H9 (cell line): ENCODE results near the gene GPR153. TPM values are rescaled to one million over a fixed set of nuclear protein-coding genes. Genes with fewer than 3 reads are reported as not detected.

Experiments
- DNase-seq: peaks from one replicate; pipeline ENCODE4 v3.0.0-alpha.2; 2017
- H2AFZ ChIP-seq: one replicate; pipeline ENCODE4 v1.6.1; 2013; ENCODE audit warnings: mild to moderate bottlenecking, low read length, control low read depth, moderate library complexity
- H2AK5ac ChIP-seq: 2 replicates; pipeline ENCODE4 v1.6.1; 2013; ENCODE audit warnings: low read length, control low read depth, mixed read lengths; ENCODE audit not compliant: insufficient read length
- H2BK120ac ChIP-seq: one replicate; pipeline ENCODE4 v1.6.1; 2013; ENCODE audit warnings: low read depth, mild to moderate bottlenecking, low read length, control low read depth, inconsistent platforms; ENCODE audit not compliant: poor library complexity, severe bottlenecking
- H2BK12ac ChIP-seq: 2 replicates; pipeline ENCODE4 v1.6.1; 2013; ENCODE audit warnings: low read length, control low read depth, mixed read lengths, low read depth; ENCODE audit not compliant: insufficient read length
- H2BK15ac ChIP-seq: 2 replicates; pipeline ENCODE4 v1.6.1; 2013; ENCODE audit warnings: low read depth, low read length, control low read depth
- H2BK20ac ChIP-seq: one replicate; pipeline ENCODE4 v1.6.1; 2013; ENCODE audit warnings: low read depth, mild to moderate bottlenecking, low read length, control low read depth, inconsistent platforms; ENCODE audit not compliant: poor library complexity, severe bottlenecking
- H2BK5ac ChIP-seq: 2 replicates; pipeline ENCODE4 v1.6.1; 2013; ENCODE audit warnings: low read length, control low read depth, mixed read lengths; ENCODE audit not compliant: insufficient read length
- H3K14ac ChIP-seq: 2 replicates; pipeline ENCODE4 v1.6.1; 2013; ENCODE audit warnings: low read length, control low read depth; ENCODE audit not compliant: insufficient read depth
- H3K18ac ChIP-seq: 2 replicates; pipeline ENCODE4 v1.6.1; 2013; ENCODE audit warnings: low read depth, mild to moderate bottlenecking, mixed read lengths, low read length, control low read depth; ENCODE audit not compliant: insufficient read length
- H3K23ac ChIP-seq: 2 replicates; pipeline ENCODE4 v1.6.1; 2013; ENCODE audit warnings: low read length, control low read depth, mixed read lengths, low read depth; ENCODE audit not compliant: insufficient read length
- H3K23me2 ChIP-seq: 2 replicates; pipeline ENCODE4 v1.6.1; 2013; ENCODE audit warnings: low read depth, mild to moderate bottlenecking, mixed read lengths, low read length, control low read depth; ENCODE audit not compliant: insufficient read length, poor library complexity, severe bottlenecking
- H3K27ac ChIP-seq: 2 replicates; pipeline ENCODE4 v1.5.1; 2013; ENCODE audit warnings: low read length, control low read depth, mixed read lengths, low read depth; ENCODE audit not compliant: insufficient read length
- H3K27me3 ChIP-seq: 2 replicates; pipeline ENCODE4 v1.6.1; 2013; ENCODE audit warnings: low read length, control low read depth, inconsistent platforms; ENCODE audit not compliant: insufficient read depth
- H3K4ac ChIP-seq: 2 replicates; pipeline ENCODE4 v1.6.1; 2013; ENCODE audit warnings: low read depth, mild to moderate bottlenecking, control low read depth, inconsistent platforms, low read length, moderate library complexity
- H3K4me1 ChIP-seq: 2 replicates; pipeline ENCODE4 v1.6.1; 2013; ENCODE audit warnings: low read length, control low read depth, inconsistent platforms; ENCODE audit not compliant: insufficient read depth
- H3K4me2 ChIP-seq: 2 replicates; pipeline ENCODE4 v1.6.1; 2013; ENCODE audit warnings: low read length, control low read depth, mixed read lengths; ENCODE audit not compliant: insufficient read length, insufficient read depth
- H3K56ac ChIP-seq: 2 replicates; pipeline ENCODE4 v1.6.1; 2013; ENCODE audit warnings: low read depth, mild to moderate bottlenecking, mixed read lengths, low read length, control low read depth; ENCODE audit not compliant: insufficient read length
- H3K79me1 ChIP-seq: 2 replicates; pipeline ENCODE4 v1.6.1; 2013; ENCODE audit warnings: low read depth, mild to moderate bottlenecking, moderate library complexity, low read length, control low read depth, inconsistent platforms; ENCODE audit not compliant: insufficient read depth, poor library complexity, severe bottlenecking
- H3K79me2 ChIP-seq: 2 replicates; pipeline ENCODE4 v1.6.1; 2013; ENCODE audit warnings: low read length, control low read depth, inconsistent platforms; ENCODE audit not compliant: insufficient read depth
- H3K9ac ChIP-seq: 2 replicates; pipeline ENCODE4 v1.6.1; 2013; ENCODE audit warnings: low read length, control low read depth, mixed read lengths; ENCODE audit not compliant: insufficient read length; ENCODE audit errors: extremely low read depth
- H3K9me3 ChIP-seq: one replicate; pipeline ENCODE4 v1.6.1; 2013; ENCODE audit warnings: low read depth, low read length, inconsistent platforms; ENCODE audit not compliant: control insufficient read depth
- H3T11ph ChIP-seq: one replicate; pipeline ENCODE4 v1.6.1; 2013; ENCODE audit warnings: mild to moderate bottlenecking, low read length, control low read depth, inconsistent platforms
- H4K20me1 ChIP-seq: one replicate; pipeline ENCODE4 v1.6.1; 2013; ENCODE audit not compliant: control insufficient read depth, insufficient read length, insufficient read depth
- H4K5ac ChIP-seq: 2 replicates; pipeline ENCODE4 v1.6.1; 2013; ENCODE audit warnings: low read depth, mild to moderate bottlenecking, mixed read lengths, low read length, control low read depth; ENCODE audit not compliant: insufficient read length
- H4K8ac ChIP-seq: replicated peaks from 2 replicates; pipeline ENCODE4 v1.6.1; 2013; ENCODE audit warnings: low read length, control low read depth, mixed read lengths, low read depth; ENCODE audit not compliant: insufficient read length
- H4K91ac ChIP-seq: 2 replicates; pipeline ENCODE4 v1.6.1; 2013; ENCODE audit warnings: low read depth, mild to moderate bottlenecking, moderate library complexity, mixed read lengths, low read length, control low read depth; ENCODE audit not compliant: insufficient read length
- H3K27ac Mint-ChIP-seq, 3 experiments: 2 replicates in 2 of 3; 3 replicates in 1 of 3; pipeline ENCODE4 v1.8.0; 2020 to 2021; ENCODE audit warnings: mixed read lengths in 3 of 3, mild to moderate bottlenecking in 1 of 3, moderate library complexity in 1 of 3
- H3K27me3 Mint-ChIP-seq: 2 replicates; pipeline ENCODE4 v1.8.0; 2021; ENCODE audit warnings: low read depth, mild to moderate bottlenecking, moderate library complexity, mixed read lengths
- H3K36me3 Mint-ChIP-seq, 3 experiments: 2 replicates in 2 of 3; 3 replicates in 1 of 3; pipeline ENCODE4 v1.8.0; 2020 to 2021; ENCODE audit warnings: low read depth in 3 of 3, mixed read lengths in 3 of 3; ENCODE audit not compliant: insufficient read depth in 1 of 3
- H3K4me1 Mint-ChIP-seq, 2 experiments: 2 replicates each; pipeline ENCODE4 v1.8.0; 2020; ENCODE audit warnings: mixed read lengths in 2 of 2
- H3K4me3 Mint-ChIP-seq, 2 experiments: 2 replicates in 1 of 2; 3 replicates in 1 of 2; pipeline ENCODE4 v1.8.0; 2020 to 2021; ENCODE audit warnings: mild to moderate bottlenecking in 2 of 2, mixed read lengths in 2 of 2, moderate library complexity in 1 of 2
- H3K9me3 Mint-ChIP-seq, 2 experiments: 2 replicates in 1 of 2; 3 replicates in 1 of 2; pipeline ENCODE4 v1.8.0; 2020; ENCODE audit warnings: mild to moderate bottlenecking in 2 of 2, mixed read lengths in 2 of 2, moderate library complexity in 1 of 2
- WGBS: extraction: QIAGEN DNeasy Blood & Tissue Kit; methylation state at CpG from one replicate; pipeline ENCODE4 v1.1.7; 2013; ENCODE audit warnings: missing lambda C conversion rate, low lambda C conversion rate, mixed read lengths; ENCODE audit not compliant: insufficient read length; ENCODE audit errors: extremely low coverage; 5-methylcytosine and 5-hydroxymethylcytosine counted together
- total RNA-seq: library from RNA; stranded (reverse); gene quantifications from 2 replicates; pipeline ENCODE4 v1.2.1, GENCODE V29; 2021
- TF ChIP-seq, protein P1 (sequence below): fragments of 200-600 bp; sonication (generic); conservative IDR thresholded peaks from 3 replicates; pipeline ENCODE4 v1.8.0; 2021; ENCODE audit warnings: antibody characterized with exemption, mild to moderate bottlenecking

Gene GPR153
- total RNA-seq, 1 experiment from 2014 or later, result 8.9 TPM

DNA sequence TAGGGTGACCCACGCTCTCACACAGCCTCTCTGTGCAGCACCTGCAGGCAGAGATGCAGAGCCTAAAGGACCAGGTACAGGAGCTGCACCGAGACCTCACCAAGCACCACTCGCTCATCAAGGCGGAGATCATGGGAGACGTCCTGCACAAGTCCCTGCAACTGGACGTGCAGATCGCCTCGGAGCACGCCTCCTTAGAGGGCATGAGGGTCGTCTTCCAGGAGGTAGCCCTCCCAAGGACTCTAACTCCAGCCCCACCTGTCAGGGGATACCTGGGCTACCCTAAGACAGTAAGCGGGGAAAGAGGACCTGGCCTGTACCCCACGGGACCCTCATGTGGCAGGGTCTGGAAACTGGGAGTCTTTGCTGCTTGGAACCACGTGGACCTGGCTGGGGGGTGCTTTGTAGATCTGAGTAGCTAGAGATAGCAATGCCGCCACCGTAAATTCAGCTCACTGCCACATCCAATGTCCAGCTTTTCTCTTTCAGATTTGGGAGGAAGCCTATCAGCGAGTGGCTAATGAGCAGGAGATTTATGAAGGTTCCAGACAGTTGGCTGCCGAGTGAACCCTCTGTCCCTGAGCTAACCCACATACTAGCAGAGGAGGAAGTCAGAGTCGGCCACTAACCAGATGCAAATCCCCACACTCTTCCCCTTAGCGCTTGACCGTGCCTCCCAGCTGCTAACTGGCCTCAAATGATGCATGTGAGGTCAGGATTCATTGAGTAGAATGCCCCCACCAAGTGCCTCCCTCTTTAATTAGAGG, 48.5 kb downstream of the GPR153 start:
- no peak overlapping the region for H2BK5ac ChIP-seq
- no peak overlapping the region for H3K9ac ChIP-seq
- no peaks in the 10 kb centered on the region for H3K9me3 ChIP-seq
- peaks cover 10% of the 10 kb centered on the region for H3K23me2 ChIP-seq
- no peak overlapping the region for H3K4ac ChIP-seq
- H3K56ac ChIP-seq, result no peak overlapping the region
- H3K27ac ChIP-seq, result no peak overlapping the region
- no peaks in the 10 kb centered on the region for H3K79me1 ChIP-seq
- no peak overlapping the region for H3K4me2 ChIP-seq
- no peak overlapping the region for H3K14ac ChIP-seq
- Mint-ChIP-seq H3K36me3 (peaks cover 0 to 8% (median 2%) of the 10 kb centered on the region in 3 experiments; a peak in 1 of 7 replicates), H3K9me3 (no peaks in the 10 kb centered on the region), H3K27ac (no peak overlapping the region), H3K4me1 (peaks cover 5 to 18% of the 10 kb centered on the region in 2 experiments), H3K27me3 (peaks cover 37% of the 10 kb centered on the region), H3K4me3 (no peak overlapping the region)
- no peak overlapping the region for H2BK20ac ChIP-seq
- no CpG with 5 or more reads among the region's 20 CpGs for WGBS
- no peak overlapping the region for H4K91ac ChIP-seq
- no peak overlapping the region for H3K18ac ChIP-seq
- H3K27me3 ChIP-seq, result no peaks in the 10 kb centered on the region; the same call in 1 of the 2 replicates
- H4K5ac ChIP-seq, result no peak overlapping the region
- no peak overlapping the region for H2AFZ ChIP-seq
- TF ChIP-seq, protein P1, sequence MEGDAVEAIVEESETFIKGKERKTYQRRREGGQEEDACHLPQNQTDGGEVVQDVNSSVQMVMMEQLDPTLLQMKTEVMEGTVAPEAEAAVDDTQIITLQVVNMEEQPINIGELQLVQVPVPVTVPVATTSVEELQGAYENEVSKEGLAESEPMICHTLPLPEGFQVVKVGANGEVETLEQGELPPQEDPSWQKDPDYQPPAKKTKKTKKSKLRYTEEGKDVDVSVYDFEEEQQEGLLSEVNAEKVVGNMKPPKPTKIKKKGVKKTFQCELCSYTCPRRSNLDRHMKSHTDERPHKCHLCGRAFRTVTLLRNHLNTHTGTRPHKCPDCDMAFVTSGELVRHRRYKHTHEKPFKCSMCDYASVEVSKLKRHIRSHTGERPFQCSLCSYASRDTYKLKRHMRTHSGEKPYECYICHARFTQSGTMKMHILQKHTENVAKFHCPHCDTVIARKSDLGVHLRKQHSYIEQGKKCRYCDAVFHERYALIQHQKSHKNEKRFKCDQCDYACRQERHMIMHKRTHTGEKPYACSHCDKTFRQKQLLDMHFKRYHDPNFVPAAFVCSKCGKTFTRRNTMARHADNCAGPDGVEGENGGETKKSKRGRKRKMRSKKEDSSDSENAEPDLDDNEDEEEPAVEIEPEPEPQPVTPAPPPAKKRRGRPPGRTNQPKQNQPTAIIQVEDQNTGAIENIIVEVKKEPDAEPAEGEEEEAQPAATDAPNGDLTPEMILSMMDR, result no peak
- H4K8ac ChIP-seq, result no peak overlapping the region
- H4K20me1 ChIP-seq, result no peaks in the 10 kb centered on the region
- no peak overlapping the region for H2BK15ac ChIP-seq
- no peak overlapping the region for H2AK5ac ChIP-seq
- no peak overlapping the region for H3K23ac ChIP-seq
- H3K4me1 ChIP-seq, result no peaks in the 10 kb centered on the region
- no peak overlapping the region for H2BK120ac ChIP-seq
- no peak overlapping the region for H3T11ph ChIP-seq
- DNase-seq, result no peak
- no peaks in the 10 kb centered on the region for H3K79me2 ChIP-seq
- H2BK12ac ChIP-seq, result no peak overlapping the region
